ENCODE measurements around the gene TMEM151B. TPM values are rescaled to one million over a fixed set of nuclear protein-coding genes. Genes with fewer than 3 reads are reported as not detected.

TMEM151B gene
- total RNA-seq, 1 donor from 2014 or later: not detected

DNA sequence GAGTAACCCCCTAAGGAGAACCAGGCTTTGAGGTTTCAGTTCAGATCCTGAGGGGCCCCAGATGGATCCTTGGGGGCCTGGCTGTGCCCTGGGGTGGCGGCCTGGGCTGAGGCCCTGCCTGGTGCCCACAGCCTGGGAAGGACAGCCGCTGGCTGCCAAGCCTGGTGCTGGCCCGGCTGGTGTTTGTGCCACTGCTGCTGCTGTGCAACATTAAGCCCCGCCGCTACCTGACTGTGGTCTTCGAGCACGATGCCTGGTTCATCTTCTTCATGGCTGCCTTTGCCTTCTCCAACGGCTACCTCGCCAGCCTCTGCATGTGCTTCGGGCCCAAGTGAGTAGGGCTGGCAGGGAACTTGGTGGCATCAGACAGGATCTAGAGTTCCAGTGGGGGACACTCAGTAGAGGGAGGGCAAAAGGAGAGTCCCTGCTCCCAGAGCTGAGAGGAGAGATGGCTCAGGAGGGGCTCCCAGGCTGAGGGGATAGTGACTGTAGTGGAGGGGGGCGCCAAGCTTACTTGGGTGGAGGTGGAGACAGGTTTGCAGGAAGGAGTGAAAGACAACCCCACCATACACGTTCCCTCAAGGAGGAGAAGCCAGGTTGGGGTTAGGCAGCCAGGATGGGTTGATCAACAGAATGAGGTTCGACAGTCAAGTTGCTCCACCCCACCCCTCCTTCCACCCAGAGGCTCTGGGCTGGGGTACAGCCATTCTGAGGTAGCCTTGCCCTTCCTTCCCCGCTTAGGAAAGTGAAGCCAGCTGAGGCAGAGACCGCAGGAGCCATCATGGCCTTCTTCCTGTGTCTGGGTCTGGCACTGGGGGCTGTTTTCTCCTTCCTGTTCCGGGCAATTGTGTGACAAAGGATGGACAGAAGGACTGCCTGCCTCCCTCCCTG, 37.3 kb upstream of the TMEM151B start:
- DNase-seq (ENCODE audit: low read depth in 2 of 2): no peak

DNA sequence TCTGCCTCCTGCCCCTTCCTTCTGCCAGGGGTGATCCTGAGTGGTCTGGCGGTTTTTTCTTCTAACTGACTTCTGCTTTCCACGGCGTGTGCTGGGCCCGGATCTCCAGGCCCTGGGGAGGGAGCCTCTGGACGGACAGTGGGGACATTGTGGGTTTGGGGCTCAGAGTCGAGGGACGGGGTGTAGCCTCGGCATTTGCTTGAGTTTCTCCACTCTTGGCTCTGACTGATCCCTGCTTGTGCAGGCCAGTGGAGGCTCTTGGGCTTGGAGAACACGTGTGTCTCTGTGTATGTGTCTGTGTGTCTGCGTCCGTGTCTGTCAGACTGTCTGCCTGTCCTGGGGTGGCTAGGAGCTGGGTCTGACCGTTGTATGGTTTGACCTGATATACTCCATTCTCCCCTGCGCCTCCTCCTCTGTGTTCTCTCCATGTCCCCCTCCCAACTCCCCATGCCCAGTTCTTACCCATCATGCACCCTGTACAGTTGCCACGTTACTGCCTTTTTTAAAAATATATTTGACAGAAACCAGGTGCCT, 36.6 kb upstream of the TMEM151B start:
- no peak for DNase-seq (ENCODE audit: low read depth in 2 of 2)

DNA sequence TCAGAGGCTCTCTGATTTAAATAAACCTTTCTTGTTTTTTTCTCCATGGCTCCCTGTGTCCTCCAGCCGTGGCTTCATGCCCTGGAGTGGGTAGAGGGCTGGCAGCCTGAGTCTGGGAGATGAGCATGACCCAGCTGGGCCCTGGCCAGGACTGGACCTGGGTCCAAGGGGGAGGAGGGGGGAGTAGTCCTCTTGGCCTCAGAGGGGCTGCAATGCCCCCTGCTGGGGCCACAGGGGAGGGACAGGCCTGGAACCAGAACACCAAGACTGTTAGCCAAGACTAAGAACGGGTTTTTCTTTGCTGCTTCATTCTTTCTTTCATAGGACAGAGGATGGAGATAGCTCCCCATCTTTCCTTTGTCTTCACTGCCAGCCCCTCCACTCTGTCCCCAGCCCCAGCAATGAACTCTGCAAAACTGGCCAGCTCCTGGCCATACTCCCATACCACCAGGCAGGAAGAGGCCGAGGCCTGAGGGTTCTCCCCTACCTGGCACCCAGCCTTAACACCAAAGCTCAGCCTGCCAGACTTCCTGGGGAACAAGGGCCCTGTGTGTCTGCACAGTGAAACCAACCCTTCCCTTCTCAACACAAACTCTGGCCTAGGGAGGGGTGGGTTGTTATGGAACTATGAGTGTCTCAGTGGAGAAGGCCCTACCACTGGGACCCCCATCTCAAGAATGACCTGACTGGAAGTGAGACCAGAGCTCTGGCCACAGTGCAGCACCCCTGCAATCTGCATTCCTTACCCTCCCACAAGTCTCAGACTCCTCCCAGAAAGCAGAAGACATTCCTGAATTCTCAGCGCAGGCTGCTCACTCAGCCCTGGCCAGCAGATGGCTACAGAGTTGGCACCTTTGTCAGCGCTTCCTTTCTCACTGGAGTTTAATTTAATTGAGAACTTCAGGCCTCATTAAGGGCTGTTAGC, 35.9 kb upstream of the TMEM151B start:
- DNase-seq (ENCODE audit: low read depth in 2 of 2): peak; percentile 42 to 78

DNA sequence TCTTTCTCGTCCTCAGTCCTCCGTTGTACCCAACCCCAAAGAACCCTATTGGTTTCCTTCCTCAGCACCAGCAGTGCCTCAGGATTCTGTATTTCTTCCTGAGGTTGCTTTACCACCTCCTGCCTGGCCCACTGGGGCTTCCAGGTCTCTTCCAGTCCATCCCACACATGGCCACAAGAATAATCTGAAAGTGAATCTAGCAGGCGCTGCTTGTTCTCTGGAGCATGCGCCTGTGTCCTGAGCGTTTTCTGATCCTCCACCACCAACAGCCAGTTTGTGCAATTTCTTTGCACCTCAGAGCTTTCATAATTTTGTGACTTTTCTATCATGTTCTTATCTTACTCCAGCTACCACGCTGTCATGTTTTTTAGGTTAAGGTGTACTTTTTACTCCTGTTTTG, 35.0 kb upstream of the TMEM151B start:
- DNase-seq (ENCODE audit: low read depth in 2 of 2): no peak

DNA sequence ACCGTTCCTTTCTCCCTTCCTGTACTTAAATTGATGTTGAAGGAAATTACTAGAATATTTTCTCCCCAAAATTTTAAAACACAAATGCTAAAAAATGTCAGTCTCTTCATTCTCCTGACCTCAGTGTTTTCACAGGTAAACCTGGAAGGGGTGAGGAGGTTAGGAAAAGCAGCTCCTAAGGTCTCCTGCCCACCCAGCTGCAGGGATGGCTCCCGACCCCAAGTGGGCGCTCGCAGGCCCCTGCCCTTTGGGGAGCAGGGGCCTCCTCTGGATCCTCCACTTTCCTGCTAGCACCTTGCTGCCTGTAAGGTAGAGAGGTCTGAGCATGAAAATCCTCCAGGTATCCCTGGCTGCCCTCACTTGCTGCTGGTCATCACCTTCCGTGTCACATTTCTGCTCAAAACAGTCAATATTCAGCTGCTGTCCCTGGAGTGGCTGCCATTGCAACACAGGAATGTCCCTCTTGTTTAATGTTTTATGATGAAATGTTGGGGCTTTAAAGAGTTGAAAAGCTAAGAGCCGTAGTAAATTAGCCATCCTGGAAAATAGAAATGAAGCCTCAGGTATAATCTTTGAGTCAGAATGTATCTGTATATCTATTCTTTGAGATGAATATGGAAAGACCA, 34.2 kb upstream of the TMEM151B start:
- DNase-seq (ENCODE audit: low read depth in 2 of 2): no peak

DNA sequence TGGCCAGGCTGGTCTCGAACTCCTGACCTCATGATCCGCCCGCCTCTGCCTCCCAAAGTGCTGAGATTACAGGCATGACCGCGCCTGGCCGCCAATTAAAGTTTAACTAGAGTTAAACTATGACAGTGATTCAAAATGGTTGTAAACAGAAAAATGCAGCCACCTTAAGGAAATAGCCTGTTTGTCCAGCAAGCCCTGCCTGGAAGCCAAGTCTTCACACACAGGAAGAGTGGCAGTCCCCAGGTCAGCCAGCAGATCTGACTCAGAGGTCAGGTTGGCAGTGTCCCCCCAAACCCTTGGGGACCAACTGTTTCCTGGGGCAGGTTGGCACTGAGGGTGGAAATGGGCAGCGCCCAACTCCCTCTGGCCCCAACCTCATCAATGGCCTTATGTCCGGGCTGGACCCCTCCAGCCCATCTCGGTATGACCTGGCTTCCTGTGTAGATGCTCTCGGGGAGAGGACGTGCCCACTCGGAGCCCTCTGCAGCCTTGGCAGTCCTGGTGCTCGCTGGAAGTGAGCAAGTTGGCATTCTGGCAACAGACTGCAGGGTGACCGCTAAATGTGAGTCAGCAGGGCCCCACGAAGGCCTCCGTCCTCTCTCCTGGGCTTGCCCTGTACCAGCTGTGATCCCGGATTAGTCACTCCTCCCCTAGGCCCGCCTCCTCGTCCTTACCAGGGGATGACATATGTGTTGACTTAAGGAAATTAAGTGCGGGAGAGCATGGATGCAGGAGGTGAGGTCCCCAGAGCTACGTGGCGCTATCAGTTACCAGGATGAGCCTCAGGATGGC, 33.0 kb upstream of the TMEM151B start:
- peak; percentile 69 to 98 for DNase-seq (ENCODE audit: low read depth in 2 of 2)

DNA sequence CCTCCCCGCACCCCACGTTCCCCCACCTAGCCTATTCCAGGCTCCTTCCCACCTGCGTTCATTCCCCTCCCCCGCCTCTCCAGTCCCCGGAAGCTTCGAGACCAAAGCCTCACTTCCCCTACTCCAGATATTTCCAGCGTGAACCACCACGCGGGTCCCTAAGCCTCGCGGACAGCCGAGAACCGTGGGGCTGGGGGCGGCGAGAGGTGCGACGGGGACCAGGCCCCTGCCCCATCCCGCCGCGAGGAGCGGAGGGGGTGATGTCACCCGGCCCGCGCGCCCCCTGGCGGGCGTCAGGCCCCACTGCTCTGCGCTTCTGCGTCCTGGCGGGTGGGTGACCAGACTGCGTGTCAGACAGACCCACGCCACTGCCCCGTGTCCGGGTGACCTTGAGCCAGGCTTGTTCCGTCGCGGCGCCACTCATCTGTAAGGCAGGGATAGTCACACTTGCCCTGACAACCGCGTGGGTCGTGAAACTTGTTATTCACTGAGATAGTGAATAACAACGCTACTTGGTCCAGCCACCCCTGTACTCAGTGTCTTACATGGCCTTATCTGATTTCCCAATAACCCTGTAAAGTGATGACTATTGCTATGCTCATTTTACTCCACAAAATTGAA, 32.3 kb upstream of the TMEM151B start:
- DNase-seq (ENCODE audit: low read depth in 2 of 2): peak in 1 of 2 donors; percentile 75

DNA sequence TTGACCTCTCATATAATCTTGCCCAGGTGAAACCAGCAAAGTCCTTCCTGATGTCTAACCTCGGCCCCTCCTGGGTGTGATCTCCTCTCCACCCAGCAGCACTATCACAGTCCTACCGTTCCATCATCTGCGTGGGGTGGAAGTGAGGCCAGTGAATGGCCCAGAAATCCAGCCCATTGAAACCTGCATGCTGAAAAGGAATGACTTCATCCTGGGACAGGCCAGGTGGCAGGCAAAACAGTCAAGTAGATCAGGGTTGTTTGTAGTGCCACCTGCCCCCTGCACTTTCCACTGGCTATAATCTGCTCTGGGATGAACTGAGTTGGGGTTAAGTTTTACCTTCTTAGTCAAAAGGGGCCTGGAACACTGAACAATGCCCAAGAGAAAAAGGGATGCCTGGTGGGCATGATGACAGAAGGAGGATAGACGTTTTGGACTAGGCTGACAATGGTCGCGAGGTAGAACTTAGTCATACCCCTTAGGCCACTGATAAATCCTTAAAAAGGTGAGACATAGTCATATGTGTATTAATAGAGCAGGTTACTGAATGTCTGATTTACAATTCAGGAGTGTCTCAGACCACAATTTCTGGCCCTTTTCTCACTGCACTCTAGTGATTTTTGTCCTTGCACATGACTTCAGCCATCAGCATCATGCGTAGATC, 31.4 kb upstream of the TMEM151B start:
- no peak for DNase-seq (ENCODE audit: low read depth in 2 of 2)

DNA sequence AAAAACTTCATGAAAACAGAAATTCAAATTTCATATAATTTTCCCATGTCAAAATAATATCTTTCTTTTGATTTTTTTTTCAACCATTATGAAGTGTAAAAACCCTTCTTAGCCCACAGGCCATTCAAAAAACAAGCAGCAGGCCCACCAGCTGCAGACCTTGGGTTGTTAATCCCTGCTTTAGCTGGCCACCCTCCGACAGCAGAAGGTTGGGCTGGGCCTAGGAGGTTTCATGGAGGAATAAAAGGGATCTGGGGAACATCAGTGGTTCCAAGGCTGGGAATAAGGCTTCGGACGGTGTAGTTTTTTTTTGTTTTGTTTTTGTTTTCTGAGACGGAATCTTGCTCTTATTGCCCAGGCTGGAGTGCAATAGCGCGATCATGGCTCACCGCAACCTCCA, 26.9 kb upstream of the TMEM151B start:
- DNase-seq (ENCODE audit: low read depth in 2 of 2): no peak

DNA sequence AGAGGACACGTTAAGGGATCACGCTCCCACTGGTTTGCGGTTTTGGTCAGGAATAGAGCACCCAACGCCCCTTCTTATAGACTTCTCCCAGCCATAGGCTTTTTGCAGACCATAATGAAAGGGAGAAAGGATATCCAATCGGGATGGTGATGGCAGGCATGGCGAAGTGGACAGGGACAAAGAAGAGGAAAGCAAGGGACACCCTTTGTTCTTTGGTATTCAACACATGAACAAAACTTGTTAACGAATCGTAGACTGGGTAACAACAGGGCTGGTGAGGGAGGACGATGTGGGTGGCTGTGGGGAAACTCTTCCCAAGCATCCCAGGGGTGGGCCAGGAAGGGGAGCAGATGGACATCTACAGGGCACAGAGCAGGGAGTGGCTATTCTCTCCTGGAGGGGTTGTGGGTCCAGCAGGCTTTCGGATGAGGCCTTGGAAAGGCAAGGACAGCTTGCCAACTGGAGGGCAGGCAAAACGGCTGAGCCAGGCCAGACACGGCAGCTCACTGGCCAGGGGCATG, 24.8 kb upstream of the TMEM151B start:
- no peak for DNase-seq (ENCODE audit: low read depth in 2 of 2)

DNA sequence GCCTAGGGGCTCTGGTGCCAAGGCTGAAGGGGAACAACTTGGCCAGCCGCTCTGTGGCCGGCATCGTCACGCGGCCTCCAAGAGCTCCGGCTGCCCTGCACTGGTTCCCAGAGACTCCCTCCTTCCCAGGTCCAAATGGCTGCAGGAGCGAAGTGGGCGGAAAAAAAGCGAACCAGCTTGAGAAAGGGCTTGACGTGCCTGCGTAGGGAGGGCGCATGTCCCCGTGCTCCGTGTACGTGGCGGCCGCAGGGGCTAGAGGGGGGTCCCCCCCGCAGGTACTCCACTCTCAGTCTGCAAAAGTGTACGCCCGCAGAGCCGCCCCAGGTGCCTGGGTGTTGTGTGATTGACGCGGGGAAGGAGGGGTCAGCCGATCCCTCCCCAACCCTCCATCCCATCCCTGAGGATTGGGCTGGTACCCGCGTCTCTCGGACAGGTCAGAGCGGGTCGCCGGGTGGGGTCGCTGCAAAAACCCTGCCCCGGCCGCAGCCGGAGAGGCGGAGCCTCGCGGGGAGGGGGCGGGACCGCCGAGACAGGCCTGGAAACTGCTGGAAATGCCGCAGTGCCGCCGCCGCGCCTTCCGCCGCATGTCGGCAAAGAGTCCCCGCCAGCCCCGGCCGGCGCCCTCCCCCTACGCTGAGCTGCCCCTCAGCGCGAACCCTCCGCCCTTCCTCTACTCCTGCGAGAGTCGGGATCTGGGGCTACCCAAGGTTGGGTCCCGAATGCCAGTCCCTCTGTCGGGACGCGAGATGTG, 24.2 kb upstream of the TMEM151B start:
- peak; percentile 60 to 86 for DNase-seq (ENCODE audit: low read depth in 2 of 2)

DNA sequence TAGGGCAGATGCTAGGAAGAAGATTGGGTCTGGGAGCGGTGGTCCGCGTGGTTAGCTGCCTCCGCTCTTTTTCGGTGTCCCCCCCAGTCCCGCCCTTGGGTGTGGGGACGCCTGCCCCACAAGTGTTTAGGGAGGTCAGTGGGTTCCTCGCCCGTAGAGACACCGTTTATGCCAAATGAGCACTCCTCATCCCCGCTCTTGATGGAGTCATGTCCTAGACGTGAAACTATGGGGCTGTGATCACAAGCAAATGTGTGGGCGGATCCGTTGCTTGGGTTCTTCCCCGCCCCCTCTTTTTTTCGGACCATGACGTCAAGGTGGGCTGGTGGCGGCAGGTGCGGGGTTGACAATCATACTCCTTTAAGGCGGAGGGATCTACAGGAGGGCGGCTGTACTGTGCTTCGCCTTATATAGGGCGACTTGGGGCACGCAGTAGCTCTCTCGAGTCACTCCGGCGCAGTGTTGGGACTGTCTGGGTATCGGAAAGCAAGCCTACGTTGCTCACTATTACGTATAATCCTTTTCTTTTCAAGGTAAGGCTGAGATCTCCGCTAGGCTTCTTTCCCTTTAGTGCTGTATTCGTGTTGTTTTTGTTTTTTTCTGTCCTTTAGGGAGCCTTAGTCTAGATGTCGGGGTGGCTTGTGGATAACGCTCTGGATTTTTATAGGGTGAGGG, 23.4 kb upstream of the TMEM151B start, which contains the start of gene HSP90AB1:
HSP90AB1 (plus strand) TSS at position 439 of the 675 bp plus-strand sequence. CDS start 1,529 bp downstream, outside the sequence.
- DNase-seq (ENCODE audit: low read depth in 2 of 2): peak; percentile 98 to 99

DNA sequence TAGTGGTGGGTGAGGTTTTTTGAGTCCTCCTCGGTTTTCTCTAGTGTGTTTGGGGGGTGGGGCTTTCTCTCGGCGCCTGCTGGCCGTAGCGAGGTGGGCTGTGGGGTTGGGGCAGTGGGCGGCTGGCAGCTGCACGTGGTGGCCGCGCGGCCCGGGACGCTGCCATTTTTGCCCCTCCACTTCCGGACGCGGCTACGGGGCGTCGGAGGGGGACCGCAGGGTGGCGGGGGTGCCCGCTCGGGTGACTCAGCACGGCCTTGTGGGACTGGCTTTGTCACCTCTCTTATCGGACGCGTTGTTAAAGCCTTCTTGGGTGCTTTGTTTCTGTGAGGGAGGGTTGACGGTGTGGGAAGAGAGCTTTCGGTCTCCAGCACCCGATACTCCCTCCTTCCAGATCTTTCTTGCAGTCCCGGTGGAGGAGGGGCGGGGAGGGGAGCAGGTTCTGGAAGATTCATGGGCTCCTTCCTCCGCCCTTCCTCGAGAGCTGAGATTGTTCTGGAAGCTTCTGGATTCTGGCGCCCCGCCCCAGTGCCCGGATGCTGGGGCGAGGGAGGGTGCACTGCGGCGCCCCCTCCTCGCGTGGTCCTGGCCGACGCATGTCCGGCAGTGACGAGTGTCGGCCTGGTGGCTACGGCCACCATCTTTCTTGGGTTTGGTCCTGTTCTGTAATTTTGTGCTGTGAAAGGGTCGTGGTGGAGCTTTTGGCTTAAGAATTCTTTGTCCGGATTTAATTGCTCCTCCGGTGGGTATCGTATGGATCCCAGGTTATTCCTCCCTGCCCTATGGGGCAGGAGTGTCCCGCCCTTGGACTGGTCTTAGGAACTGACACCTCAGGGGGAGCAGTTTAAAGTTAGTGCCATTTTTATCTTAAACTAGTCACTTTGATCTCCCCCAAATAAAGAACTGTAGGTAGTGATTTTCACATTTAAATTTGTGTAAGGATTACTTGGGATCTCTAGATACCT, 22.6 kb upstream of the TMEM151B start:
- DNase-seq (ENCODE audit: low read depth in 2 of 2): peak; percentile 45 to 72

DNA sequence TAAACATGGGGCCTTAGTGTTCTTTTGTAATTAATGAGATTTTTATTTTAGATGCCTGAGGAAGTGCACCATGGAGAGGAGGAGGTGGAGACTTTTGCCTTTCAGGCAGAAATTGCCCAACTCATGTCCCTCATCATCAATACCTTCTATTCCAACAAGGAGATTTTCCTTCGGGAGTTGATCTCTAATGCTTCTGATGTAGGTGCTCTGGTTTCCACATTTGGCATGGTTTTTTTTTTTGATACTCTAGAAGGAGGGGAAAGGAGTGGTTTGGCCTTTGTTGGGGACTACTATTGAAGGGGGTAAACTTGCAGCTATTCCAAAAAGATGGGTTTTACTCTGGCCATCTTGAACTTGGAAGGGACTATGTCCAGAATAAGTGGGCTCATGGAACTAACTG, 21.7 kb upstream of the TMEM151B start:
- DNase-seq (ENCODE audit: low read depth in 2 of 2): no peak

DNA sequence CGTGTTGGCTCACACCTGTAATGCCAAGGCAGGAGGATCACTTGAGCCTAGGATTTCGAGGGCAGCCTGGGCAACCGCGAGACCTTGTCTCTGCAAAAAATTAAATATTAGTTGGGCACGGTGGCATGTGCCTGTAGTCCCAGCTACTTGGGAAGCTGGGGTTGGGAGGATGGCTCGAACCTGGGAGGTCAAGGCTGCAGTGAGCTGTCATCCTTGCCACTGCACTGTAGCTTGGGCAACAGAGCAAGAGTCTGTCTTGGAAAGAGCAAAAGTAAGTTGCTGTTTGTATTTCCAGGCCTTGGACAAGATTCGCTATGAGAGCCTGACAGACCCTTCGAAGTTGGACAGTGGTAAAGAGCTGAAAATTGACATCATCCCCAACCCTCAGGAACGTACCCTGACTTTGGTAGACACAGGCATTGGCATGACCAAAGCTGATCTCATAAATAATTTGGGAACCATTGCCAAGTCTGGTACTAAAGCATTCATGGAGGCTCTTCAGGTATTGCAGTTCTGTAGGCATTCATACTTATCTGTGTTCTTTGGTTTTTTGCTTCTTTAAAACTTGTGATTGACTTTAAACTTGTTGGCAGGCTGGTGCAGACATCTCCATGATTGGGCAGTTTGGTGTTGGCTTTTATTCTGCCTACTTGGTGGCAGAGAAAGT, 21.0 kb upstream of the TMEM151B start:
- DNase-seq (ENCODE audit: low read depth in 2 of 2): no peak

DNA sequence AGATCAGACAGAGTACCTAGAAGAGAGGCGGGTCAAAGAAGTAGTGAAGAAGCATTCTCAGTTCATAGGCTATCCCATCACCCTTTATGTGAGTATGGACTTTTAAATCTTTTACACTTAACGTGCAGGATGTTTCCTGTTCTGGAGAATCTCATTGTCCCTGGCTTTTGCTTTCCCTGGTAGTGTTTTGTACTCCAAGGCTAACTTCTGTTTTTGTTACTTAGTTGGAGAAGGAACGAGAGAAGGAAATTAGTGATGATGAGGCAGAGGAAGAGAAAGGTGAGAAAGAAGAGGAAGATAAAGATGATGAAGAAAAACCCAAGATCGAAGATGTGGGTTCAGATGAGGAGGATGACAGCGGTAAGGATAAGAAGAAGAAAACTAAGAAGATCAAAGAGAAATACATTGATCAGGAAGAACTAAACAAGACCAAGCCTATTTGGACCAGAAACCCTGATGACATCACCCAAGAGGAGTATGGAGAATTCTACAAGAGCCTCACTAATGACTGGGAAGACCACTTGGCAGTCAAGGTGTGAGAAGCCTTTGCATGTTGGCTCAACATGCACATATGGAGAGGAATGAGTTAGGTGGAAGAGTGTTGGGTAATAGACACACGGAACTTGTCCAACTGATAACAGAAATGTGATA, 20.1 kb upstream of the TMEM151B start:
- DNase-seq (ENCODE audit: low read depth in 2 of 2): no peak

Measured in dermis microvascular lymphatic vessel endothelial cell (primary cell).